GM20000 (cell line): ENCODE measurements around the gene CACNA2D1.

Experiments used
- DNase-seq: peaks from one replicate; pipeline ENCODE4 v3.0.0; 2012; ENCODE audit warnings: low spot score
- TF ChIP-seq, protein P1 (sequence below): IDR thresholded peaks from 2 replicates; pipeline ENCODE4 v1.5.1; 2012; ENCODE audit warnings: mild to moderate bottlenecking, control low read depth; ENCODE audit errors: extremely low read depth, missing control alignments

CACNA2D1 gene

DNA sequence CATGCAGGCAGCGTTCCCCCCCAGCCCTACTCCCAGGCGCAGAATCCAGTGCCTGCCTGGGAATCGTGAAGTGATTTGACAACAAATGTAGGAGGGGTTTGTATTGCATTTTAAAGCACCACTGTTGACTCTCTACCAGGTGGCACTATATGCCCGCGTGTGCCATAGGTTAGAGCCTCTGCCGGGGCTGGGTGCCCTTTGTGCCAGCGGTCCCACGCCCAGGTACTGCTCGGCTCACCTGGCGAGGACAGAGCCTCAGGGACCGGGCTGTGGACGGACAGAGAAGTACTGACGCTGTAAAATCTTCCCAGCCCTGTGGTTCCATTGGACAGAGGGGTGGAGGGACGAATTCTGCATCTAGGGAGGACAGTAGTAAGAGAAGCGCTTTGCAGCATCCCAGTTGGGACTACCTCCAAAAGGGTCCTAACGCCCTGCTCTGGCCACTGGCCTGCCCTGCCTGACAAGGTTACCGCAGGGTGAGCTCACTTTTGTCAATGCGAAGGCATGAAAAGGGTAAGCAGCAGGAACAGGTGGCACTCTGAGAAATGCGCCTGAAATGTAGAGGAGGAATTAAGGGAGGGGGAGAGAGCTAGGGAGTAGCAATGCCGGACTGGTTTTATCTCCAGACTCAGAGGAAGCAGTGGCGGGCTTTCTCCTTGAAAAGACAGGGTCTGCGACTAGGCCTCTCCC lies 788 bp upstream of the CACNA2D1 start:
- TF ChIP-seq, protein P1, sequence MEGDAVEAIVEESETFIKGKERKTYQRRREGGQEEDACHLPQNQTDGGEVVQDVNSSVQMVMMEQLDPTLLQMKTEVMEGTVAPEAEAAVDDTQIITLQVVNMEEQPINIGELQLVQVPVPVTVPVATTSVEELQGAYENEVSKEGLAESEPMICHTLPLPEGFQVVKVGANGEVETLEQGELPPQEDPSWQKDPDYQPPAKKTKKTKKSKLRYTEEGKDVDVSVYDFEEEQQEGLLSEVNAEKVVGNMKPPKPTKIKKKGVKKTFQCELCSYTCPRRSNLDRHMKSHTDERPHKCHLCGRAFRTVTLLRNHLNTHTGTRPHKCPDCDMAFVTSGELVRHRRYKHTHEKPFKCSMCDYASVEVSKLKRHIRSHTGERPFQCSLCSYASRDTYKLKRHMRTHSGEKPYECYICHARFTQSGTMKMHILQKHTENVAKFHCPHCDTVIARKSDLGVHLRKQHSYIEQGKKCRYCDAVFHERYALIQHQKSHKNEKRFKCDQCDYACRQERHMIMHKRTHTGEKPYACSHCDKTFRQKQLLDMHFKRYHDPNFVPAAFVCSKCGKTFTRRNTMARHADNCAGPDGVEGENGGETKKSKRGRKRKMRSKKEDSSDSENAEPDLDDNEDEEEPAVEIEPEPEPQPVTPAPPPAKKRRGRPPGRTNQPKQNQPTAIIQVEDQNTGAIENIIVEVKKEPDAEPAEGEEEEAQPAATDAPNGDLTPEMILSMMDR, result no peak

GRCh38 chr7:82443036-82443546 lies 486 bp downstream of the CACNA2D1 start:
- TF ChIP-seq, protein P1, result no peak
- peak; percentile 41 for DNase-seq

More for the DNA sequence above, 788 bp upstream of the CACNA2D1 start:
- DNase-seq, result no peak

- TF ChIP-seq, protein P1, result no peak
- DNase-seq, result peak; percentile 24
Measured at GRCh38 chr7:82442492-82443035, 1.0 kb downstream of the CACNA2D1 start.

DNA sequence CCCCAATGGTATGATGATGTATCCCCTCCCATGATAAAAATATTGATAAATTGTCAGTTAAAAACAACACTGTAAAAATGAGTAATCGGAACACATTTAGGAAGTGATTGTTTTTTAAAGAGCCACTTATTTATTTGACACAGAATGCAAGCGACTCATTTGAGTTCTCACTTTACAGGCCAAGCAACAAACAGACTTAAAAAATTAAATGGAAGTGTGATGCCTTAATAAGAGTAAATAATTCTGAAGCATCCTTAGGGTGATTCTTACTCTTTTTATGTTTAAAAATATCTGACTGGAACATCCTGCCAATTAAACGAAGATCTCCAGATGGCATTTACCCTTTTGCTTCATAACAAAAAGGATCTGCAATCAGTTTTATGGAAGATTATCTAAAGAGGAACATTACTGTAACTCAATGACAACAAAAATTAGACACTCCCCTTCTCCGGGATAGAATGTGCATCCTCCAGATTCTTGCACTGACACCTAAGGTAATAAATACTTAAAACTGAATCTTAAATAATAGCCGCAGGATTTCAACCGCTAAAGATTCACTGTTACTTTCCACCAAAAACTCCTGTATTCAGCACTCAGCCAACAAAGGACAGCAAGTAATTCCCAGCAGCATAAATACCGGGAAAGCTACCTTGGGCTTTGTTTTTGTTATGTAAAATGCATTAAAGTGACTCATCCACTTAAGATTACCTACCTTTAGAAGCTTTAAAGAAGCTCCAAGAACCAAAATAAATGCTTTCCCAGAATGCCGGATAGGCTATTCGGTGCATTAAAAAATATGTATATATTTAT lies 1.7 kb downstream of the CACNA2D1 start:
- DNase-seq, result no peak
- TF ChIP-seq, protein P1, result no peak

DNA sequence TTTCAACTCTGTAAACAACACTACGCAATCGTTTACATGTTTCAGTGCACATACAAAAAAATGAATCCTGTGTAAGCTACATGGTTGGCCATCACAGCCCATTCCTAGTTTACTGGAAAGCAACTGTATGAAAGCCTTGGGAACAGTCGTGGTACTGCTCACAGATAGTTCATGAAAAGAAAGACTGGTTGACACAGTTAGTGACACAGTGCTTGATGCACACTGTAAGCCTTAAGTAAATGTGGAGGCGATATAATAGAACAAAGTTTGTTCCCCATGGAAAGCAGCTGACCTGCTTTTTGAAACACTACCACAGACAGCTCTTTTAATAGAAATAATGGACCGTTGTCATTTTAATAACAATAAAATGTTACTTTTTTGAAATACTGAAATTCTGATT lies 5.1 kb downstream of the CACNA2D1 start:
- DNase-seq, result no peak
- TF ChIP-seq, protein P1, result no peak

DNA sequence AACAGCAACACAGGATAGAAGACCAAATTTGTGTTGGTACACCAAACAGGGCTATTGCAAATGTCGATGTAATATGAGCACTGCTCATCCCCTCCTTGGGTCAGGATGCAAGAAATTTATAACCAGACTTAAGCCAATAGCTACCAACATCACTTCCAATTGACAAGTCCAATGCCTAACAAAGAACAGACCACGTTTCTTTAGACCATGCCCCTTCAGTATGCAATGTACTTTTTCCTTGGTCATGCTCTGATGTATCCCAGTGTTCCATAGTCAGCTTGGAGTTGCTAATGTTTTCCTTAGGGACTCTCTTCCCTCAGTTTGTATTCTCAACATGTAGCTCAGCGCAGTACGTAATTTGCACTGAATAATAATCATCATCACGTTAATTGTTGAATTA lies 7.8 kb downstream of the CACNA2D1 start:
- no peak for DNase-seq
- TF ChIP-seq, protein P1, result no peak
